H9 (cell line): Measurements from ENCODE around the gene FHIT. TPM values are rescaled to one million over a fixed set of nuclear protein-coding genes. Genes with fewer than 3 reads are reported as not detected.

Experiments
- DNase-seq: peaks from one replicate; pipeline ENCODE4 v3.0.0-alpha.2; 2017
- H2AFZ ChIP-seq: one replicate; pipeline ENCODE4 v1.6.1; 2013; ENCODE audit warnings: mild to moderate bottlenecking, low read length, control low read depth, moderate library complexity
- H2AK5ac ChIP-seq: 2 replicates; pipeline ENCODE4 v1.6.1; 2013; ENCODE audit warnings: low read length, control low read depth, mixed read lengths; ENCODE audit not compliant: insufficient read length
- H2BK120ac ChIP-seq: one replicate; pipeline ENCODE4 v1.6.1; 2013; ENCODE audit warnings: low read depth, mild to moderate bottlenecking, low read length, control low read depth, inconsistent platforms; ENCODE audit not compliant: poor library complexity, severe bottlenecking
- H2BK12ac ChIP-seq: 2 replicates; pipeline ENCODE4 v1.6.1; 2013; ENCODE audit warnings: low read length, control low read depth, mixed read lengths, low read depth; ENCODE audit not compliant: insufficient read length
- H2BK15ac ChIP-seq: 2 replicates; pipeline ENCODE4 v1.6.1; 2013; ENCODE audit warnings: low read depth, low read length, control low read depth
- H2BK20ac ChIP-seq: one replicate; pipeline ENCODE4 v1.6.1; 2013; ENCODE audit warnings: low read depth, mild to moderate bottlenecking, low read length, control low read depth, inconsistent platforms; ENCODE audit not compliant: poor library complexity, severe bottlenecking
- H2BK5ac ChIP-seq: 2 replicates; pipeline ENCODE4 v1.6.1; 2013; ENCODE audit warnings: low read length, control low read depth, mixed read lengths; ENCODE audit not compliant: insufficient read length
- H3K14ac ChIP-seq: 2 replicates; pipeline ENCODE4 v1.6.1; 2013; ENCODE audit warnings: low read length, control low read depth; ENCODE audit not compliant: insufficient read depth
- H3K18ac ChIP-seq: 2 replicates; pipeline ENCODE4 v1.6.1; 2013; ENCODE audit warnings: low read depth, mild to moderate bottlenecking, mixed read lengths, low read length, control low read depth; ENCODE audit not compliant: insufficient read length
- H3K23ac ChIP-seq: 2 replicates; pipeline ENCODE4 v1.6.1; 2013; ENCODE audit warnings: low read length, control low read depth, mixed read lengths, low read depth; ENCODE audit not compliant: insufficient read length
- H3K23me2 ChIP-seq: 2 replicates; pipeline ENCODE4 v1.6.1; 2013; ENCODE audit warnings: low read depth, mild to moderate bottlenecking, mixed read lengths, low read length, control low read depth; ENCODE audit not compliant: insufficient read length, poor library complexity, severe bottlenecking
- H3K27ac ChIP-seq: 2 replicates; pipeline ENCODE4 v1.5.1; 2013; ENCODE audit warnings: low read length, control low read depth, mixed read lengths, low read depth; ENCODE audit not compliant: insufficient read length
- H3K27me3 ChIP-seq: 2 replicates; pipeline ENCODE4 v1.6.1; 2013; ENCODE audit warnings: low read length, control low read depth, inconsistent platforms; ENCODE audit not compliant: insufficient read depth
- H3K4ac ChIP-seq: 2 replicates; pipeline ENCODE4 v1.6.1; 2013; ENCODE audit warnings: low read depth, mild to moderate bottlenecking, control low read depth, inconsistent platforms, low read length, moderate library complexity
- H3K4me1 ChIP-seq: 2 replicates; pipeline ENCODE4 v1.6.1; 2013; ENCODE audit warnings: low read length, control low read depth, inconsistent platforms; ENCODE audit not compliant: insufficient read depth
- H3K4me2 ChIP-seq: 2 replicates; pipeline ENCODE4 v1.6.1; 2013; ENCODE audit warnings: low read length, control low read depth, mixed read lengths; ENCODE audit not compliant: insufficient read length, insufficient read depth
- H3K56ac ChIP-seq: 2 replicates; pipeline ENCODE4 v1.6.1; 2013; ENCODE audit warnings: low read depth, mild to moderate bottlenecking, mixed read lengths, low read length, control low read depth; ENCODE audit not compliant: insufficient read length
- H3K79me1 ChIP-seq: 2 replicates; pipeline ENCODE4 v1.6.1; 2013; ENCODE audit warnings: low read depth, mild to moderate bottlenecking, moderate library complexity, low read length, control low read depth, inconsistent platforms; ENCODE audit not compliant: insufficient read depth, poor library complexity, severe bottlenecking
- H3K79me2 ChIP-seq: 2 replicates; pipeline ENCODE4 v1.6.1; 2013; ENCODE audit warnings: low read length, control low read depth, inconsistent platforms; ENCODE audit not compliant: insufficient read depth
- H3K9ac ChIP-seq: 2 replicates; pipeline ENCODE4 v1.6.1; 2013; ENCODE audit warnings: low read length, control low read depth, mixed read lengths; ENCODE audit not compliant: insufficient read length; ENCODE audit errors: extremely low read depth
- H3K9me3 ChIP-seq: one replicate; pipeline ENCODE4 v1.6.1; 2013; ENCODE audit warnings: low read depth, low read length, inconsistent platforms; ENCODE audit not compliant: control insufficient read depth
- H3T11ph ChIP-seq: one replicate; pipeline ENCODE4 v1.6.1; 2013; ENCODE audit warnings: mild to moderate bottlenecking, low read length, control low read depth, inconsistent platforms
- H4K20me1 ChIP-seq: one replicate; pipeline ENCODE4 v1.6.1; 2013; ENCODE audit not compliant: control insufficient read depth, insufficient read length, insufficient read depth
- H4K5ac ChIP-seq: 2 replicates; pipeline ENCODE4 v1.6.1; 2013; ENCODE audit warnings: low read depth, mild to moderate bottlenecking, mixed read lengths, low read length, control low read depth; ENCODE audit not compliant: insufficient read length
- H4K8ac ChIP-seq: replicated peaks from 2 replicates; pipeline ENCODE4 v1.6.1; 2013; ENCODE audit warnings: low read length, control low read depth, mixed read lengths, low read depth; ENCODE audit not compliant: insufficient read length
- H4K91ac ChIP-seq: 2 replicates; pipeline ENCODE4 v1.6.1; 2013; ENCODE audit warnings: low read depth, mild to moderate bottlenecking, moderate library complexity, mixed read lengths, low read length, control low read depth; ENCODE audit not compliant: insufficient read length
- H3K27ac Mint-ChIP-seq, 3 experiments: 2 replicates in 2 of 3; 3 replicates in 1 of 3; pipeline ENCODE4 v1.8.0; 2020 to 2021; ENCODE audit warnings: mixed read lengths in 3 of 3, mild to moderate bottlenecking in 1 of 3, moderate library complexity in 1 of 3
- H3K27me3 Mint-ChIP-seq: 2 replicates; pipeline ENCODE4 v1.8.0; 2021; ENCODE audit warnings: low read depth, mild to moderate bottlenecking, moderate library complexity, mixed read lengths
- H3K36me3 Mint-ChIP-seq, 3 experiments: 2 replicates in 2 of 3; 3 replicates in 1 of 3; pipeline ENCODE4 v1.8.0; 2020 to 2021; ENCODE audit warnings: low read depth in 3 of 3, mixed read lengths in 3 of 3; ENCODE audit not compliant: insufficient read depth in 1 of 3
- H3K4me1 Mint-ChIP-seq, 2 experiments: 2 replicates each; pipeline ENCODE4 v1.8.0; 2020; ENCODE audit warnings: mixed read lengths in 2 of 2
- H3K4me3 Mint-ChIP-seq, 2 experiments: 2 replicates in 1 of 2; 3 replicates in 1 of 2; pipeline ENCODE4 v1.8.0; 2020 to 2021; ENCODE audit warnings: mild to moderate bottlenecking in 2 of 2, mixed read lengths in 2 of 2, moderate library complexity in 1 of 2
- H3K9me3 Mint-ChIP-seq, 2 experiments: 2 replicates in 1 of 2; 3 replicates in 1 of 2; pipeline ENCODE4 v1.8.0; 2020; ENCODE audit warnings: mild to moderate bottlenecking in 2 of 2, mixed read lengths in 2 of 2, moderate library complexity in 1 of 2
- WGBS: extraction: QIAGEN DNeasy Blood & Tissue Kit; methylation state at CpG from one replicate; pipeline ENCODE4 v1.1.7; 2013; ENCODE audit warnings: missing lambda C conversion rate, low lambda C conversion rate, mixed read lengths; ENCODE audit not compliant: insufficient read length; ENCODE audit errors: extremely low coverage; 5-methylcytosine and 5-hydroxymethylcytosine counted together
- total RNA-seq: library from RNA; stranded (reverse); gene quantifications from 2 replicates; pipeline ENCODE4 v1.2.1, GENCODE V29; 2021
- TF ChIP-seq, protein P1 (sequence below): fragments of 200-600 bp; sonication (generic); conservative IDR thresholded peaks from 3 replicates; pipeline ENCODE4 v1.8.0; 2021; ENCODE audit warnings: antibody characterized with exemption, mild to moderate bottlenecking

FHIT gene
- total RNA-seq, 1 experiment from 2014 or later, result 3.0 TPM

DNA sequence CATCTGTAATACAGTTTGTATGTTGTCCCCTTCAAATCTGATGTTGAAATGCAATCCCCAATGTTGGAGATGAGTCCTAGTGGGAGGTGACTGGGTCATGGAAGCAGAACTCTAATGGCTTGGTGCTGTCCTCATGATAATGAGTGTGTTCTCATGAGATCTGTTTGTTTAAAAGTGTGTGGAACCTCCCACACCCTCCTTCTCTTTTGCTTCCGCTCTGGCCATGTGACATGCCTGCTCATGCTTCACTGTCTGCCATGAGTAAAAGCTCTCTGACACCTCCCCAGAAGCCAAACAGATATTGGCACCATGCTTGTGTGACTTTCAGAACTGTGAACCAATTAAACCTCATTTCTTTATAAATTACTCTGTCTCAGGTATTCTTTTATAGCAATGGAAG lies 1407.4 kb downstream of the FHIT start:
- Histone ChIP-seq H3K9ac (no peak overlapping the region), H3K27ac (no peak overlapping the region), H3K14ac (no peak overlapping the region), H3K56ac (no peak overlapping the region), H3K4me1 (no peaks in the 10 kb centered on the region), H2BK12ac (no peak overlapping the region), H3K23ac (no peak overlapping the region), H2BK120ac (no peak overlapping the region), H3T11ph (no peak overlapping the region), H3K4ac (no peak overlapping the region), H2BK20ac (no peak overlapping the region), H3K79me1 (no peaks in the 10 kb centered on the region), H4K8ac (no peak overlapping the region), H3K9me3 (no peaks in the 10 kb centered on the region), H4K5ac (no peak overlapping the region), H4K20me1 (no peaks in the 10 kb centered on the region), H3K27me3 (no peaks in the 10 kb centered on the region), H2AK5ac (no peak overlapping the region), H4K91ac (no peak overlapping the region), H3K79me2 (no peaks in the 10 kb centered on the region), H3K23me2 (no peaks in the 10 kb centered on the region), H2AFZ (no peak overlapping the region), H3K18ac (no peak overlapping the region), H3K4me2 (no peak overlapping the region), H2BK5ac (no peak overlapping the region), H2BK15ac (no peak overlapping the region)
- DNase-seq, result no peak
- Mint-ChIP-seq H3K4me1 (no peaks in the 10 kb centered on the region), H3K4me3 (no peak overlapping the region), H3K27me3 (no peaks in the 10 kb centered on the region), H3K9me3 (peaks cover 4 to 9% of the 10 kb centered on the region in 2 experiments; a peak in 1 of 5 replicates), H3K36me3 (peaks cover 0 to 8% (median 0%) of the 10 kb centered on the region in 3 experiments; a peak in 1 of 7 replicates), H3K27ac (no peak overlapping the region)
- TF ChIP-seq, protein P1, sequence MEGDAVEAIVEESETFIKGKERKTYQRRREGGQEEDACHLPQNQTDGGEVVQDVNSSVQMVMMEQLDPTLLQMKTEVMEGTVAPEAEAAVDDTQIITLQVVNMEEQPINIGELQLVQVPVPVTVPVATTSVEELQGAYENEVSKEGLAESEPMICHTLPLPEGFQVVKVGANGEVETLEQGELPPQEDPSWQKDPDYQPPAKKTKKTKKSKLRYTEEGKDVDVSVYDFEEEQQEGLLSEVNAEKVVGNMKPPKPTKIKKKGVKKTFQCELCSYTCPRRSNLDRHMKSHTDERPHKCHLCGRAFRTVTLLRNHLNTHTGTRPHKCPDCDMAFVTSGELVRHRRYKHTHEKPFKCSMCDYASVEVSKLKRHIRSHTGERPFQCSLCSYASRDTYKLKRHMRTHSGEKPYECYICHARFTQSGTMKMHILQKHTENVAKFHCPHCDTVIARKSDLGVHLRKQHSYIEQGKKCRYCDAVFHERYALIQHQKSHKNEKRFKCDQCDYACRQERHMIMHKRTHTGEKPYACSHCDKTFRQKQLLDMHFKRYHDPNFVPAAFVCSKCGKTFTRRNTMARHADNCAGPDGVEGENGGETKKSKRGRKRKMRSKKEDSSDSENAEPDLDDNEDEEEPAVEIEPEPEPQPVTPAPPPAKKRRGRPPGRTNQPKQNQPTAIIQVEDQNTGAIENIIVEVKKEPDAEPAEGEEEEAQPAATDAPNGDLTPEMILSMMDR, result no peak
- WGBS, result no CpG with 5 or more reads among the region's 1 CpG
